Measurements from ENCODE around the gene ACADL. TPM values are rescaled to one million over a fixed set of nuclear protein-coding genes. Genes with fewer than 3 reads are reported as not detected.

The ACADL gene
- total RNA-seq, 1 donor from 2014 or later, result 0.38 TPM

DNA sequence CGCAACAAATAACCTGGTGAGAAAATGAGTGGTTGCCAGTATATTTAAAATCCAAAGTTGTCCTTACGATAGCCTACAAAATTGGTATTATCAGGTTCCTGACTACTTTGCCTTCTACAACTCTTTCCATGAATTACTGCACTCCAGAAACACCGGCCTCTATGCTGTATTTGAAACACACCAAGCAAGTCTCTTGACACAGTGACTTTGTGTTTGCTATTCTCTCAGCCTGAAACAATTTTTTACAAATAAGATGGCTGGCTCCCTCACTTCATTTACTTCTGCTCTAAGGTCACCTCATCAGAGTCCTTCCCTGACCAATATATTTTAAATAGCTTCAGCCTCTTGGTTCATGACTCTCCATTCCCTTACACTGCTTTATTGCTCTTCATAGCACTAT lies 66.2 kb downstream of the ACADL start:
- H3K9me3 Mint-ChIP-seq (ENCODE audit: low read depth), result peaks cover 3% of the 10 kb centered on the region
- H3K4me1 Mint-ChIP-seq (ENCODE audit: low read depth), result peaks cover 22% of the 10 kb centered on the region
- TF ChIP-seq, protein P1, sequence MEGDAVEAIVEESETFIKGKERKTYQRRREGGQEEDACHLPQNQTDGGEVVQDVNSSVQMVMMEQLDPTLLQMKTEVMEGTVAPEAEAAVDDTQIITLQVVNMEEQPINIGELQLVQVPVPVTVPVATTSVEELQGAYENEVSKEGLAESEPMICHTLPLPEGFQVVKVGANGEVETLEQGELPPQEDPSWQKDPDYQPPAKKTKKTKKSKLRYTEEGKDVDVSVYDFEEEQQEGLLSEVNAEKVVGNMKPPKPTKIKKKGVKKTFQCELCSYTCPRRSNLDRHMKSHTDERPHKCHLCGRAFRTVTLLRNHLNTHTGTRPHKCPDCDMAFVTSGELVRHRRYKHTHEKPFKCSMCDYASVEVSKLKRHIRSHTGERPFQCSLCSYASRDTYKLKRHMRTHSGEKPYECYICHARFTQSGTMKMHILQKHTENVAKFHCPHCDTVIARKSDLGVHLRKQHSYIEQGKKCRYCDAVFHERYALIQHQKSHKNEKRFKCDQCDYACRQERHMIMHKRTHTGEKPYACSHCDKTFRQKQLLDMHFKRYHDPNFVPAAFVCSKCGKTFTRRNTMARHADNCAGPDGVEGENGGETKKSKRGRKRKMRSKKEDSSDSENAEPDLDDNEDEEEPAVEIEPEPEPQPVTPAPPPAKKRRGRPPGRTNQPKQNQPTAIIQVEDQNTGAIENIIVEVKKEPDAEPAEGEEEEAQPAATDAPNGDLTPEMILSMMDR (IDR thresholded peaks at IDR 0.05; ENCODE audit: unreplicated experiment), result no peak
- H3K27ac Mint-ChIP-seq, result no peak overlapping the region
- DNase-seq (ENCODE audit: low spot score, unreplicated experiment), result no peak
- peaks cover 13% of the 10 kb centered on the region for H3K36me3 Mint-ChIP-seq (ENCODE audit: insufficient read depth)
- no peak overlapping the region for H3K4me3 Mint-ChIP-seq (ENCODE audit: low read depth)
- H3K27me3 Mint-ChIP-seq, result no peaks in the 10 kb centered on the region

DNA sequence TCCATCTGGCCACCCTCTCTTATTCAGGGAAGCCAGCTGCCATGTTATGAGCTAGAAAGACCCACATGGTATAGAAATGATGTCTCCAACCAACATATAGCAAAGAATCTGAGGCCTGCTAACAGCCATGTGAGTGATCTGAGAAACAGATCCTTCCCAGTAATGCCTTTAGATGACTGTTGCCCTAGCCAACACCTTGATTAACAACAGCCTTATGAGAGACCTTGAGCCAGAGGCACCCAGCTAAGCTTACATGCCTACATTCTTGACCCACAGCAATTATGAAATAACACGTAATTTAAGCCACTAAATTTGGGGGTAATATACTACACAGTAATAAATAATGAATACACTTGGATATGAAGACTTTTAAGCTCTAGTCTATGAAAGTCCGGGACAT lies 67.0 kb downstream of the ACADL start:
- H3K27me3 Mint-ChIP-seq, result no peaks in the 10 kb centered on the region
- no peak overlapping the region for H3K4me3 Mint-ChIP-seq (ENCODE audit: low read depth)
- peaks cover 16% of the 10 kb centered on the region for H3K36me3 Mint-ChIP-seq (ENCODE audit: insufficient read depth)
- H3K9me3 Mint-ChIP-seq (ENCODE audit: low read depth), result peaks cover 3% of the 10 kb centered on the region
- no peak overlapping the region for H3K27ac Mint-ChIP-seq
- TF ChIP-seq, protein P1 (IDR thresholded peaks at IDR 0.05; ENCODE audit: unreplicated experiment), result no peak
- H3K4me1 Mint-ChIP-seq (ENCODE audit: low read depth), result peaks cover 20% of the 10 kb centered on the region
- no peak for DNase-seq (ENCODE audit: low spot score, unreplicated experiment)

DNA sequence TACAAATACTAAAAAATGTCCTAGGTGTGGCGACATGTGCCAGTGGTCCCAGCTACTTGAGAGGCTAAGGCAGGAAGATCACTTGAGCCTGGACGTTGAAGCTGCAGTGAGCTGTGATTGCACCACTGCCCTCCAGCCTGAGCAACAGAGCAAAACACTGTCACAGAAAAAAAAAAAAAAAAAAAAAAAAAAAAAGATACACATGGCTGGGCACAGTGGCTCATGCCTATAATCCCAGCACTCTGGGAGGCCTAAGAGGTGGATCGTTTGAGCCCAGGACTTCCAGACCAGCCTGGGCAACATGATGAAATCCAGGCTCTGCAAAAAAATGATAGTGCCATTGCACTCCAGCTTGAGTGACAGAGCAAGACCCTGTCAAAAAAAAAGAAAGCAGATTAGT lies 67.7 kb downstream of the ACADL start:
- peaks cover 16% of the 10 kb centered on the region for H3K36me3 Mint-ChIP-seq (ENCODE audit: insufficient read depth)
- H3K27ac Mint-ChIP-seq, result no peak overlapping the region
- H3K4me3 Mint-ChIP-seq (ENCODE audit: low read depth), result no peak overlapping the region
- peaks cover 13% of the 10 kb centered on the region for H3K4me1 Mint-ChIP-seq (ENCODE audit: low read depth)
- TF ChIP-seq, protein P1 (IDR thresholded peaks at IDR 0.05; ENCODE audit: unreplicated experiment), result no peak
- peaks cover 3% of the 10 kb centered on the region for H3K9me3 Mint-ChIP-seq (ENCODE audit: low read depth)
- no peaks in the 10 kb centered on the region for H3K27me3 Mint-ChIP-seq
- DNase-seq (ENCODE audit: low spot score, unreplicated experiment), result no peak

DNA sequence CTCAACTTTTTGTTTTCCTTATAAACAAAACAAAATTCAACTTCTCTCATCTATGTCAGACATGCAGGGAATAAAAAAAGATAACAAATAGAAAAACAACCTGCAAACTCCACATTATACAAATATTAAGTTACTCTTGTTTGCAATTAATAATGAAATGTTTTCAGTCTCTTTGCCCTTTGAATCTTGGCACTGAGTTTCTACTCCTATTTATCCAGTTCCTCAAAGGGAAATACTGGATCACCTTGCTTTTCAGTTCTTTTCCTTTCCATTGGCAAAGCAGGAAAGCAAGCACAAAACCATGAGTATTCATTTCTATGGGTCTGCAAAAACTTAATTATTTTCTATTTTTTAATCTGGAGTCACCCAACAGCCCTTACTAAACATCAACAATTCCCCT lies 77.6 kb downstream of the ACADL start:
- H3K4me1 Mint-ChIP-seq (ENCODE audit: low read depth), result no peaks in the 10 kb centered on the region
- no peak overlapping the region for H3K27ac Mint-ChIP-seq
- TF ChIP-seq, protein P1 (IDR thresholded peaks at IDR 0.05; ENCODE audit: unreplicated experiment), result no peak
- H3K4me3 Mint-ChIP-seq (ENCODE audit: low read depth), result no peak overlapping the region
- peaks cover 55% of the 10 kb centered on the region for H3K36me3 Mint-ChIP-seq (ENCODE audit: insufficient read depth)
- H3K27me3 Mint-ChIP-seq, result no peaks in the 10 kb centered on the region
- H3K9me3 Mint-ChIP-seq (ENCODE audit: low read depth), result peaks cover 21% of the 10 kb centered on the region
- DNase-seq (ENCODE audit: low spot score, unreplicated experiment), result no peak

Other genes with a start within 250 kb of the ACADL start
- gene RPE, start 222.8 kb downstream of the ACADL start, total RNA-seq, result 46.2 and 47.4 TPM in 2 replicates
- 32.7 and 32.8 TPM in 2 replicates for gene KANSL1L, start 54.0 kb downstream of the ACADL start, total RNA-seq
- gene MYL1, start 89.7 kb upstream of the ACADL start, total RNA-seq, result not detected in 2 replicates

All from progenitor cell of endocrine pancreas (in vitro differentiated cells).